Fibroblast of pulmonary artery (primary cell): Measurements from ENCODE around the gene MXRA8.
"Not testable (repeated sequence)": the region's sequence is repeated elsewhere in the genome, so short reads cannot be mapped to it uniquely, and the experiment has no call there.

Experiments
- DNase-seq: peaks from one replicate; pipeline ENCODE4 v3.0.0-alpha.2; 2010; ENCODE audit warnings: low read depth
- H3K4me3 ChIP-seq: replicated peaks from 2 replicates; pipeline ENCODE4 v1.5.1; 2011; ENCODE audit warnings: low read depth, mild to moderate bottlenecking, control low read depth, low read length, moderate library complexity
- TF ChIP-seq, protein P1 (sequence below): IDR thresholded peaks from 2 replicates; pipeline ENCODE4 v1.5.1; 2011; ENCODE audit warnings: mild to moderate bottlenecking, control low read depth, low read length, inconsistent platforms; ENCODE audit errors: missing control alignments

Gene MXRA8

DNA sequence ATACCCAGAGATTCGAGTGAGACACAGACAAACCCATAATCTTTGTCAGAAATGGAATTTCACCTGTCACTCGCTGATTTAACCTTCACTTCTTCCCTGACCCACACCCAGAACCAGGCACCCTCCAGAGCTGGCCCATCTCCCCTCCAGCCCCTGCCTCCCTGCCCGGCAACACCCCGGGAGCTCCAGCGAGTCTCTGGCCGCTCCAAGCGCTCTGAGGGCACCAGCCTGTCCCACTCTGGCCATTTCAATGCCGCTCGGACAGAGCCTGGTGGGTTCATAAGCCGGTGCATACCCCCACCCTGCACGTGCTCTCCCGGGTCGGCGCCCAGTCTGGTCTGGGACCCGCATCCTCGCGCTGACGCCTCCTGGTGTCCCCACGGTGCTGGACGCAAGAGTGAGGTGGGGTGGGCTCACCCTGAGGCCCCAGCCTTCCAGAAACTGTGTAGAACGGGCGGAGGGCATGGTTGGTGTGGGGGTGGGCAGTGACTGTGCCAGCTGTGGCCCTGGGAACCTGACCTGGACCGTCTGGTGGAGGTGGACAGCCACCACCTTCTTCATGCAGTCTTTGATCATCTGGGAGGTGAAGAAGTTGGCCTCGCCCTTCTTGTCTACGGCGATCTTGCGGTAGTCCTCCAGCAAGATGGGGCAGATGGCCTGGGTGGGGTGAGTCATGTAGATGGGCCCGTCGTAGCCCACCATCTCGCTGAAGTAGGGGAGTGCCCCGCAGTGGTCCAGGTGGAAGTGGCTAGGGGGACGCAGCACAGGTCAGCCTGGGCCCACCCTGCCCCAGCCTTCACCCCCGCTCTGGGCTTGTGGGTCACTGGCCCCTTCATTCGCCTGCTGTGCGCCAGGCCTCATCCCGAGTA, 39.3 kb downstream of the MXRA8 start:
- no peak for DNase-seq

DNA sequence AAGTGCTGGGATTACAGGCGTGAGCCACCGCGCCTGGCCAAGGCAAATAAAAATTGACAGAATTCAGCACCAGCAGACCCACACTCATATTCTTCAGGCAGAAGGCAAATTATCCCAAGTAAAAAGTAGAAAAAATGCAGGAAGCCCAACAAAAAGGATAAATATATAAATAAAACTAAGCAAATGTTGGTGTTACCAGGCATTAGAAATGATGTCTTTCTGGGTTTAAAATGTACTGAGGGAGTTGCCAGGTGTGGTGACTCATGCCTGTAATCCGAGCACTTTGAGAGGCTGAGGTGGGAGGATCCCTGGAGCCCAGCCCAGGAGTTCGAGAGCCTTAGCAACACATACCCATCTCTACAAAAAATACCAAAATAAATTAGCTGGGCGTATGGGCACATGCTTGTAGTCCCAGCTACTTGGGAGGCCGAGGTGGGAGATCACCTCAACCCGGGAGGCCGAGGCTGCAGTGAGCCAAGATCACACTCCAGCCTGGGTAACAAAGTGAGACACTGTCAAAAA, 40.2 kb downstream of the MXRA8 start:
- TF ChIP-seq, protein P1, sequence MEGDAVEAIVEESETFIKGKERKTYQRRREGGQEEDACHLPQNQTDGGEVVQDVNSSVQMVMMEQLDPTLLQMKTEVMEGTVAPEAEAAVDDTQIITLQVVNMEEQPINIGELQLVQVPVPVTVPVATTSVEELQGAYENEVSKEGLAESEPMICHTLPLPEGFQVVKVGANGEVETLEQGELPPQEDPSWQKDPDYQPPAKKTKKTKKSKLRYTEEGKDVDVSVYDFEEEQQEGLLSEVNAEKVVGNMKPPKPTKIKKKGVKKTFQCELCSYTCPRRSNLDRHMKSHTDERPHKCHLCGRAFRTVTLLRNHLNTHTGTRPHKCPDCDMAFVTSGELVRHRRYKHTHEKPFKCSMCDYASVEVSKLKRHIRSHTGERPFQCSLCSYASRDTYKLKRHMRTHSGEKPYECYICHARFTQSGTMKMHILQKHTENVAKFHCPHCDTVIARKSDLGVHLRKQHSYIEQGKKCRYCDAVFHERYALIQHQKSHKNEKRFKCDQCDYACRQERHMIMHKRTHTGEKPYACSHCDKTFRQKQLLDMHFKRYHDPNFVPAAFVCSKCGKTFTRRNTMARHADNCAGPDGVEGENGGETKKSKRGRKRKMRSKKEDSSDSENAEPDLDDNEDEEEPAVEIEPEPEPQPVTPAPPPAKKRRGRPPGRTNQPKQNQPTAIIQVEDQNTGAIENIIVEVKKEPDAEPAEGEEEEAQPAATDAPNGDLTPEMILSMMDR: no peak
- peak; percentile 96 for DNase-seq
- H3K4me3 ChIP-seq: no peak overlapping the region

More for the DNA sequence above, 39.3 kb downstream of the MXRA8 start:
- H3K4me3 ChIP-seq: no peak overlapping the region
- TF ChIP-seq, protein P1: no peak

DNA sequence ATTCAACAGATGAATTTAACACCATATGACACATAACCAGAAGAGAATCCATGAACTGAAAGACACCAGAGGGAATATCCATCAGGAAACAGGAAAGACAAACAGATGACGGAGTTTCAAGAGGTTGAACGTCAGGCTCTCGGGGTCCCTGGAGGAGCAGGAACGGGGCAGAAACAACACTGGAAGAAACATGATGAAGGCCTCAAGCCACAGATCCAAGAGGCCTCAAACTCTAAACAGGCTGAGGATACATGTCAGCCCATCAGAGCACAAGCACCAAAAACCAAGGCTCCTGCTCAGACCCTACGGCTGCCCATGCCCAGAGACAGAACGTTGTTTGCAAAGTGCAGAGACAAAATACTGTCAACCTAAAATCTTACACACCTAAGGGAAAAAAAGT, 40.9 kb downstream of the MXRA8 start:
- TF ChIP-seq, protein P1: no peak
- no peak for DNase-seq
- H3K4me3 ChIP-seq: no peak overlapping the region

DNA sequence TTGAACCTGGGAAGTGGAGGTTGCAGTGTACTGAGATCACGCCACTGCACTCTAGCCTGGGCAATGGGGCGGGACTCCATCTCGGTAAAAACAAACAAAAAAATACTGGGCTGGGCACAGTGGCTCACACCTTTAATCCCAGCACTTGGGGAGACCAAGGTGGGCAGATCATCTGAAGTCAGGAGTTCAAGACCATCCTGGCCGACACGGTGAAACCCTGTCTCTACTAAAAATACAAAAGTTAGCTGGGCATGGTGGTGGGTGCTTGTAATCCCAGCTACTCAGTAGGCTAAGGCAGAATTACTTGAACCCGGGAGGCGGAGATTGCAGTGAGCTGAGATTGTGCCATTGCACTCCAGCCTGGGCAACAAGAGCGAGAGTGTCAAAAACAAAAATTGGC, 42.2 kb downstream of the MXRA8 start:
- not testable (repeated sequence) for DNase-seq, H3K4me3 ChIP-seq

DNA sequence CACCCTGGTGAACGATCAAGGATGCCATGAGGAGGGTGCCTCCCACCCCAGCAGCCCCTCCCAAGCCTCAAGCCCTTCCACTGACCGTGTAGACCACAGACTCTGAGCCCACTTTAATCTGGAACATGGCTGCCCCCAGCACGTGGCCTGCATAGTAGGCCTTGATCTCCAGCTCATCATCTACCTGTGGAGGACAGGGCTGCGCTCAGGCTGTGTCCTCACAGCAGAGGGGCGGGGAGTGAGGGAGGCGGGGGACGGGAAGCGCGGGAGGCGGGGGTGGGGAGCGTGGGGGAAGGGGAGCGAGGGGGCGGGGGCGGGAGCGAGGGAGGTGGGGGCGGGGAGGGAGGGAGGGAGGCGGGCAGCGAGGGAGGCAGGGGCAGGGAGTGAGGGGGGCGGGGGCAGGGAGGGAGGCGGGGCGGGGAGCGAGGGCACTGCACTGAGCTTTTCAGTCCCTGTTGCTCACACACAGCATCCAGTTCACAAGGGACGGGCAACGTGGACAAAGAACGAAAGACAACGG, 42.9 kb downstream of the MXRA8 start:
- H3K4me3 ChIP-seq: no peak overlapping the region
- TF ChIP-seq, protein P1: no peak

DNA sequence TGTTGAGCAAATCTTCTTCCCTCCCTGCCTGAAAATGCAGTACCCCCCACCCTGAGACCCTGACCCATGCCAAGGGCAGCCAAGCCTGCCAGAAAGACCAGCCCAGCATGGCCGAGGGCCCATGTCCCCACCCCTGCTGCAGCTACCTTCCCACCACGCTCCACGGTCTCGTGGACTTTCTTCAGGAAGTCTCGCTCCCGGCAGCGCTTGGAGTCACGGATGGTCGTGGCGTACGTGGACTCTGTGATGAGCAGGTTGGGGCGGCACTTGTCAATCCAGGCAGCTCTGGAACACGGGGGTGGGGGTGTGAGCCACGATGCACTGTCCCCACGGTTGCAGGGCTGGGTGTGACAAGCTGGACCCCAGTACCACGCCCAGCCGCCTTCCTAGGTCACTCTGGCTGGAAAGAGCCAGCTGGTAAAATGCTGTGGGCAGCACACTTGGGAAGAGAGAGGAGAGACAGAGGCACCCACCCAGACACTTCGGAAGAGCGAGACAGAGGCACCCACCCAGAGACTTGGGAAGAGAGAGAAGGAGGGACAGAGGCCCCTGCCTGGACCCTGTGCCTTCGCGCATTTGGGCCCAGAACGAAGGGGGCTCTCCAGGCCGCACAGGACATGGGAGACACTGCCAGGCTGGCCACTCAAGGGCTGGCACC, 43.5 kb downstream of the MXRA8 start:
- TF ChIP-seq, protein P1: no peak
- no peak overlapping the region for H3K4me3 ChIP-seq
- no peak for DNase-seq

More for the DNA sequence above, 42.9 kb downstream of the MXRA8 start:
- DNase-seq: no peak

DNA sequence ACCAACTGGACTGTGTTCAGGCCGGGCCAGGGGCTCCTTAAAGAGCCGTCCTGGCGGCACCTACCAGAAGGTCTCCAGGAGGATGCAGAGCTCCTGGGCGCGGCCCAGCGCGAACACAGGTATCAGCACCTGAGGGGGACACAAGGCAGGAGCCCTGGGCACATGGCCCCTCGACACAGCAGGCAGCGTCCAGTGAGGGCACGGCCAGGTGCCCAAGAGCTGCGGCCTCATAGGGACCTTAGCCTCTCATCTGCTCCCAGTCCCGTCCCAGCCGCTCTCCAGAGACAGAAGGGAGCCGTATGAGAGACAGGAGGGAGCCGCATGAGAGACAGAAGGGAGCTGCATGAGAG, 44.1 kb downstream of the MXRA8 start:
- DNase-seq: no peak
- H3K4me3 ChIP-seq: no peak overlapping the region
- TF ChIP-seq, protein P1: no peak
